Measurements from ENCODE around the gene KIT. TPM values are rescaled to one million over a fixed set of nuclear protein-coding genes. Genes with fewer than 3 reads are reported as not detected.

The KIT gene
- total and polyA plus RNA-seq, 10 of the 15 experiments (the other 5 are each of a cell fraction or from before 2014, with no cell fraction given), result 0.01 to 0.03 TPM; not detected in 8

- no TSS peak for BruUV-seq (replicated peaks)
- TF ChIP-seq GABPA (IDR thresholded peaks at IDR 0.05; ENCODE audit: low read depth), result no peak
- no peak for TF ChIP-seq NFXL1 (IDR thresholded peaks at IDR 0.05; ENCODE audit: borderline replicate concordance)
- TF ChIP-seq CBX3 (IDR thresholded peaks at IDR 0.05; ENCODE audit: borderline replicate concordance, low read depth), result no peak
- TF ChIP-seq CEBPZ (IDR thresholded peaks at IDR 0.05; ENCODE audit: low read depth, low read length), result no peak
- no peak for TF ChIP-seq RBBP5 (conservative IDR thresholded peaks at IDR 0.05)
- TF ChIP-seq POLR2A (IDR thresholded peaks at IDR 0.05; ENCODE audit: low read depth, low read length), result no peak
- no peak for TF ChIP-seq ZBTB11 (CRISPR knock-in tag; IDR thresholded peaks at IDR 0.05)
- no peak for TF ChIP-seq E4F1 (IDR thresholded peaks at IDR 0.05; ENCODE audit: borderline replicate concordance, partially characterized antibody)
- TF ChIP-seq JUND (IDR thresholded peaks at IDR 0.05; ENCODE audit: low read depth, low read length), result no peak
- no peak for TF ChIP-seq E2F8 (IDR thresholded peaks at IDR 0.05; ENCODE audit: low read depth, partially characterized antibody)
- no peak for TF ChIP-seq LARP7 (IDR thresholded peaks at IDR 0.05)
- TF ChIP-seq SUZ12 (IDR thresholded peaks at IDR 0.05; ENCODE audit: unreplicated experiment), result no peak
- TF ChIP-seq HDAC6 (IDR thresholded peaks at IDR 0.05; ENCODE audit: unreplicated experiment), result no peak
Measured at GRCh38 chr4:54651050-54651449, 6.7 kb upstream of the KIT start.

More at GRCh38 chr4:54651050-54651449, 6.7 kb upstream of the KIT start:
- no peaks in the 10 kb centered on the region for H3K79me2 ChIP-seq (ENCODE audit: control insufficient read depth, insufficient read depth, low read length)
- DNase-seq (ENCODE audit: low read depth, low spot score), result no peak
- no peak overlapping the region for H2AFZ ChIP-seq (ENCODE audit: control insufficient read depth, low read depth, low read length)
- in situ Hi-C loops (cut with MboI), result no loop called here
- ChIA-PET POLR2A (no interaction called here), SMC1A (ENCODE audit: uncharacterized antibody, unreplicated experiment) (no interaction called here), RAD21 (ENCODE audit: unreplicated experiment) (no interaction called here), CTCF (no interaction called here)
- intact Hi-C loops (cut with micrococcal nuclease; ENCODE audit: unreplicated experiment), result no loop called here
- H3K4me2 ChIP-seq (ENCODE audit: control insufficient read depth, insufficient read depth), result no peak overlapping the region
- H3K9me3 ChIP-seq (replicated peaks; ENCODE audit: control insufficient read depth, insufficient read depth, low read length), result no peaks in the 10 kb centered on the region
- no peaks in the 10 kb centered on the region for H3K4me1 ChIP-seq (ENCODE audit: control insufficient read depth, insufficient read depth, low read length)
- H3K27me3 ChIP-seq (replicated peaks in 1 of 2; ENCODE audit: control insufficient read depth in 2 of 2, insufficient read depth in 2 of 2, low read length in 1 of 2), result no peaks in the 10 kb centered on the region; a peak in 1 of 4 replicates
- H3K36me3 ChIP-seq (ENCODE audit: control insufficient read depth in 2 of 2, insufficient read depth in 2 of 2, low read length in 1 of 2), result no peaks in the 10 kb centered on the region
- no peaks in the 10 kb centered on the region for H4K20me1 ChIP-seq (ENCODE audit: control insufficient read depth, insufficient read depth)
- ATAC-seq, result no peak
- H3K27ac ChIP-seq (ENCODE audit: control insufficient read depth, insufficient read depth), result no peak overlapping the region
- no peak for FAIRE-seq
- H3K4me3 ChIP-seq, result no peak overlapping the region
- WGBS (ENCODE audit: insufficient coverage, insufficient replicate concordance, low lambda C conversion rate, missing lambda C conversion rate), result 93% methylated on average over 3 of the region's 3 CpGs
- H3K9ac ChIP-seq (ENCODE audit: control insufficient read depth, insufficient read depth, low read length), result no peak overlapping the region

Measured in GM12878 (cell line).